ENCODE data around the gene CDC20B.

GRCh38 chr5:55146543-55147151 is 26.3 kb downstream of the CDC20B start:
- TF ChIP-seq POLR2A (IDR thresholded peaks at IDR 0.05) (no peak), CTCF (IDR thresholded peaks at IDR 0.05 in 4 of 5, conservative IDR thresholded peaks at IDR 0.05 in 1 of 5) (peak; percentile 64 to 92 (median 80))

All from gastrocnemius medialis (tissue), 4 donors.